Endometrial microvascular endothelial cells (primary cell): ENCODE results near the gene MCFD2. TPM values are rescaled to one million over a fixed set of nuclear protein-coding genes. Genes with fewer than 3 reads are reported as not detected.
"Not testable (repeated sequence)": the region's sequence is repeated elsewhere in the genome, so short reads cannot be mapped to it uniquely, and the experiment has no call there.

Experiments used
- in situ Hi-C: cut with HindIII; loops from 2 replicates; pipeline ENCODE4 v1.10.0; 2017; ENCODE audit warnings: low sequenced_read_pairs, low pct_unique_long_range_greater_than_20kb; ENCODE audit errors: inconsistent ontology term
- total RNA-seq: library from RNA; depleted of rRNA; stranded (reverse); fragments of >200 nt; gene quantifications from one replicate; pipeline ENCODE4 v1.2.3, GENCODE V29; 2015; ENCODE audit errors: inconsistent ontology term

Gene MCFD2
- total RNA-seq, 1 donor from 2014 or later: 320 TPM

GRCh38 chr2:46909771-46910419 lies 5.7 kb downstream of the MCFD2 start:
- in situ Hi-C loops: no loop called here

DNA sequence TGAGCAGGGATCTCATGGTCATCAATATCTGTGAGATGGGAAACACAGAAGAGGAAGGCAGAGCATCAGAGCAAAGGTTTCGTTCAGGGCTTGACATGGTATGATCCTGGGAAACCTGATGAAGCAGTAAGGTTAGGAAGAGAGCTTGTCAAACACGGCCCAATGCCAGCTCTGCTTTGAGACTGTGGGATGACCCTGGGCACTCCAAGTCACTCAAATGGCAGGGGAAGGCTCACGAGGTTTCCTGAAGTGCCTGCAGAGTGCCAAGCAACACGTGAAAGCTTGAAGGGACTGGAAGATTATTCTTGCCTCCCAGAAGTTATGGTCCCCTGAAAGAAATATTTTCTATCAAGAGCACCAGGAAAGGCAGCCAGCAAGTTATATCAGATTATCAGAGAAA lies 6.5 kb downstream of the MCFD2 start:
- in situ Hi-C loops: no loop called here

GRCh38 chr2:46904908-46905678 lies 10.5 kb downstream of the MCFD2 start:
- in situ Hi-C loops: not testable (repeated sequence)

GRCh38 chr2:46902980-46903379 lies 12.6 kb downstream of the MCFD2 start:
- in situ Hi-C loops: not testable (repeated sequence)

DNA sequence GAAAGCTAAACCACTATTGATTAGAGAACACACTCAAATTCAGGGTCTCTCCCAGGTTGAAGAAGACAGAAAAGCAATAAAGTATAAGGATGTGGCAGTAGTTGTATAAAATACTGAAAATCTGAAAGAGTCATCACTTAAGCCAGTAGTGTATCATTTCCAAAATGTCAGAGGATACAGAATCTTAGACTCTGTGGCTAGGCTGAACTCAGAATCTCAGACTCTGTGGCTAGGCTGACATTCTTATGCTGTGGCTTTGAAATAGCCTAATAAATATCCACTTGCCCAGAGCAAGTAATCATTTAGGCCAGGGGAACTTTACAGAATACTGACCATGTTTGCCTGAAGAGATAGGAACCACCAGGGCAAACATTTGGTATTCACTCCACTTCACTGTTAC lies 13.1 kb downstream of the MCFD2 start:
- in situ Hi-C loops: no loop called here

DNA sequence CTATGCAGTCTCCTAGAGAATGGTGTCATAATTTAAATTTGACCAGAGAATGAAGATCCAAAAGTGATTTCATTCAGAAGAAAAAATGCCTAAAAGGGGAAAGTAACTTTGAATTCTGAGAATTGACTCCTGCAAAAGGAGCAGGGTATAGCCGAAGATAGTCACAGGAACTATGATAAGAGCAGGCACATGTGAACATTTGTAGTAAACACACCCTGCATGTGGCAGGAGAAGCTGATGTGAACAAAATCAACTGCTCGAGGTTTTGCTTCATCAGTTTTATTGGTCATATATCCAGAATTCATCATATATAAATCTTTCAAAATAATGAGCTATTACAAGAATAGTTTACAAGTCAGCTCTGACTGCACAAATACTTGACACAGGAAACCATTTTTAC lies 14.0 kb downstream of the MCFD2 start:
- in situ Hi-C loops: no loop called here

- in situ Hi-C loops: no loop called here
Observed at GRCh38 chr2:46900381-46900780, 15.2 kb downstream of the MCFD2 start.

- in situ Hi-C loops: no loop called here
Observed at GRCh38 chr2:46899053-46899452, 16.6 kb downstream of the MCFD2 start.

DNA sequence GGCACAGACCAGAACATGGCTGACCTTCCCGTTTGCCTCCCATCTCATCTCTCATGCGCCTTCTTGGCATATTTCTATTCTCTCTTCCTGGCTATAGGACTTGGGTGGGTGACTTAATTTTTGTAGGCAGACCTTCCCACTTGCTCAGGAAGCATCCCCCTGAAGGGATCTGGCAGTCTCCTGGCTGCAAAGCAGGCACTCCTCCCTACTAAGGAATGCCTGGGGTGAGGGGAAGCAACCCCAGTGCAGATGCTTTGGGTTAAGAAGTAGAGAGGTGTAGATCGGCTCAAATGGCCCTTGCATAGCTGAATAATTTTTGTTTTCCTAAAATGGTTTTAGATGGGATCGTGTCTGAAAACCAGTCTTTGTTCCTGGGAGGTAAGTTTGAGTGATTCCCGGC lies 17.6 kb downstream of the MCFD2 start:
- in situ Hi-C loops: no loop called here

GRCh38 chr2:46893269-46893939 lies 22.2 kb downstream of the MCFD2 start:
- in situ Hi-C loops: no loop called here

- in situ Hi-C loops: no loop called here
Observed at GRCh38 chr2:46891956-46892553, 23.6 kb downstream of the MCFD2 start.

DNA sequence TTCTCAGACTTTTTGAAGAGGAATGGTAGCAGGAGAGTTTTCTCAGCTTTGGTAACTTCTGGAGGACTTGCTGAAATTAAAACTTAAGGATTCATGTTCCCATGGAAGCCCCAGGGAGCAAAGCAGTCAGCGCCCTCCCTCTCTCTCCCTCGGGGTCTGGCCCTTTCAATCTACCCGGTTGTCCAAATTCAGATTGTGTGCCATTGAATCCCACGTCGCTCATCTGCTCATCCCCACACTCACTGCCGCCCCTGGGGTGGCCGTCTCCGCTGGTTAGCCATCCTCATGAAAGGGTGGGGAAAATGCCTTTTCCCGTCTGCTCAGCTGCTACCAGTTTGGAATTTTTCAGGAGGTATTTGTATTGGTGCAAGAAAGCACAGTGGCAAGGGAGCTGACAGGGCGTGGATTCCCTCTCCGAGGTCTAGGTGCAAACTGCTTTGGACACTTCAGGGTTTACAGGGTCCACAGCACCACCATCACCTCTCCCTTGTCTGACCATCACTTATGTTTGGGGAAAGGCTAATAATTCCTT lies 27.1 kb downstream of the MCFD2 start:
- in situ Hi-C loops: no loop called here

GRCh38 chr2:46887028-46887885 lies 28.3 kb downstream of the MCFD2 start:
- in situ Hi-C loops: no loop called here

GRCh38 chr2:46886268-46887027 lies 29.2 kb downstream of the MCFD2 start:
- in situ Hi-C loops: no loop called here

DNA sequence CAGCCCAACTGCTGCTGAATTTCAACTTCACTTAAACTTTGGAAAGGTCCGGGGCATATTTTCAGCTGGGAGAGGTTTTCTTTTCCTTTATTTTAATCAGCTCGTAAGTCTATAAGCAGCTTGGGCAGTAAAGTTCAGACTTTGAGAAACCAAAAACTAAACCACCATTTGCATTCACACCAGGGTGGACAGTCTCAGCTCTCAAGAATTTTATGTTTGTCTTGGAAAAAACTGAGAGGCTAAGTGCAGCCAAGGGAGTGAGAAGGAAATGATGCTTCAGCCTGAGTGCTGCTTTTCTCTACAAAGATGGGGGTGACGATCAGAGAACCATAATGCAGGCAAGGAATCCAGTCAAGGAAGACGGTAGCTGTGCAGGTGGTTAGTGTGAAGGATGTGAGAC lies 30.2 kb downstream of the MCFD2 start:
- in situ Hi-C loops: no loop called here

- in situ Hi-C loops: no loop called here
Observed at GRCh38 chr2:46879511-46879910, 36.1 kb downstream of the MCFD2 start.

GRCh38 chr2:46878886-46879285 lies 36.7 kb downstream of the MCFD2 start:
- in situ Hi-C loops: no loop called here
